Uterus (tissue), 2 donors: ENCODE measurements around the gene KLB.

Experiments
- POLR2A ChIP-seq, 2 donors: fragments of 450-650 bp; IDR thresholded peaks; one replicate each; pipeline ENCODE4 v1.6.1; 2016; ENCODE audit warnings: antibody characterized with exemption in 2 of 2, mild to moderate bottlenecking in 1 of 2, moderate library complexity in 1 of 2
- TF ChIP-seq, protein P1 (sequence below), 4 experiments: fragments of 200-600 bp in 2 of 4; fragments of 450-650 bp in 2 of 4; sonication (generic) in 2 of 4; IDR thresholded peaks; one replicate each; pipeline ENCODE4 v1.5.1; 2016 to 2019; ENCODE audit warnings: antibody characterized with exemption in 4 of 4, mild to moderate bottlenecking in 2 of 4, moderate library complexity in 1 of 4

DNA sequence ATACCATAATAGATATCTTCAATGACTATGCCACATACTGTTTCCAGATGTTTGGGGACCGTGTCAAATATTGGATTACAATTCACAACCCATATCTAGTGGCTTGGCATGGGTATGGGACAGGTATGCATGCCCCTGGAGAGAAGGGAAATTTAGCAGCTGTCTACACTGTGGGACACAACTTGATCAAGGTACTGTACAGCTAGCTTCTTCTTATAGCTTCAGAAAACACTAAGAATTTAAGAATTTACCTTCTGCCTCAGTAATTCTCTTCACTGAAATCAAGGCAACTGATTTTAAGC, 805 bp downstream of the KLB start:
- no peak for TF ChIP-seq POLR2A (IDR thresholded peaks at IDR 0.05)
- TF ChIP-seq, protein P1, sequence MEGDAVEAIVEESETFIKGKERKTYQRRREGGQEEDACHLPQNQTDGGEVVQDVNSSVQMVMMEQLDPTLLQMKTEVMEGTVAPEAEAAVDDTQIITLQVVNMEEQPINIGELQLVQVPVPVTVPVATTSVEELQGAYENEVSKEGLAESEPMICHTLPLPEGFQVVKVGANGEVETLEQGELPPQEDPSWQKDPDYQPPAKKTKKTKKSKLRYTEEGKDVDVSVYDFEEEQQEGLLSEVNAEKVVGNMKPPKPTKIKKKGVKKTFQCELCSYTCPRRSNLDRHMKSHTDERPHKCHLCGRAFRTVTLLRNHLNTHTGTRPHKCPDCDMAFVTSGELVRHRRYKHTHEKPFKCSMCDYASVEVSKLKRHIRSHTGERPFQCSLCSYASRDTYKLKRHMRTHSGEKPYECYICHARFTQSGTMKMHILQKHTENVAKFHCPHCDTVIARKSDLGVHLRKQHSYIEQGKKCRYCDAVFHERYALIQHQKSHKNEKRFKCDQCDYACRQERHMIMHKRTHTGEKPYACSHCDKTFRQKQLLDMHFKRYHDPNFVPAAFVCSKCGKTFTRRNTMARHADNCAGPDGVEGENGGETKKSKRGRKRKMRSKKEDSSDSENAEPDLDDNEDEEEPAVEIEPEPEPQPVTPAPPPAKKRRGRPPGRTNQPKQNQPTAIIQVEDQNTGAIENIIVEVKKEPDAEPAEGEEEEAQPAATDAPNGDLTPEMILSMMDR (IDR thresholded peaks at IDR 0.05), result no peak
